H9 (cell line): ENCODE data around the gene PEX16. TPM values are rescaled to one million over a fixed set of nuclear protein-coding genes. Genes with fewer than 3 reads are reported as not detected.
A peak's percentile ranks its signal among the peaks of the same experiment; 100 is the strongest.
"Not testable (repeated sequence)": the region's sequence is repeated elsewhere in the genome, so short reads cannot be mapped to it uniquely, and the experiment has no call there.

Experiments
- DNase-seq: peaks from one replicate; pipeline ENCODE4 v3.0.0-alpha.2; 2017
- H2AFZ ChIP-seq: one replicate; pipeline ENCODE4 v1.6.1; 2013; ENCODE audit warnings: mild to moderate bottlenecking, low read length, control low read depth, moderate library complexity
- H2AK5ac ChIP-seq: 2 replicates; pipeline ENCODE4 v1.6.1; 2013; ENCODE audit warnings: low read length, control low read depth, mixed read lengths; ENCODE audit not compliant: insufficient read length
- H2BK120ac ChIP-seq: one replicate; pipeline ENCODE4 v1.6.1; 2013; ENCODE audit warnings: low read depth, mild to moderate bottlenecking, low read length, control low read depth, inconsistent platforms; ENCODE audit not compliant: poor library complexity, severe bottlenecking
- H2BK12ac ChIP-seq: 2 replicates; pipeline ENCODE4 v1.6.1; 2013; ENCODE audit warnings: low read length, control low read depth, mixed read lengths, low read depth; ENCODE audit not compliant: insufficient read length
- H2BK15ac ChIP-seq: 2 replicates; pipeline ENCODE4 v1.6.1; 2013; ENCODE audit warnings: low read depth, low read length, control low read depth
- H2BK20ac ChIP-seq: one replicate; pipeline ENCODE4 v1.6.1; 2013; ENCODE audit warnings: low read depth, mild to moderate bottlenecking, low read length, control low read depth, inconsistent platforms; ENCODE audit not compliant: poor library complexity, severe bottlenecking
- H2BK5ac ChIP-seq: 2 replicates; pipeline ENCODE4 v1.6.1; 2013; ENCODE audit warnings: low read length, control low read depth, mixed read lengths; ENCODE audit not compliant: insufficient read length
- H3K14ac ChIP-seq: 2 replicates; pipeline ENCODE4 v1.6.1; 2013; ENCODE audit warnings: low read length, control low read depth; ENCODE audit not compliant: insufficient read depth
- H3K18ac ChIP-seq: 2 replicates; pipeline ENCODE4 v1.6.1; 2013; ENCODE audit warnings: low read depth, mild to moderate bottlenecking, mixed read lengths, low read length, control low read depth; ENCODE audit not compliant: insufficient read length
- H3K23ac ChIP-seq: 2 replicates; pipeline ENCODE4 v1.6.1; 2013; ENCODE audit warnings: low read length, control low read depth, mixed read lengths, low read depth; ENCODE audit not compliant: insufficient read length
- H3K23me2 ChIP-seq: 2 replicates; pipeline ENCODE4 v1.6.1; 2013; ENCODE audit warnings: low read depth, mild to moderate bottlenecking, mixed read lengths, low read length, control low read depth; ENCODE audit not compliant: insufficient read length, poor library complexity, severe bottlenecking
- H3K27ac ChIP-seq: 2 replicates; pipeline ENCODE4 v1.5.1; 2013; ENCODE audit warnings: low read length, control low read depth, mixed read lengths, low read depth; ENCODE audit not compliant: insufficient read length
- H3K27me3 ChIP-seq: 2 replicates; pipeline ENCODE4 v1.6.1; 2013; ENCODE audit warnings: low read length, control low read depth, inconsistent platforms; ENCODE audit not compliant: insufficient read depth
- H3K4ac ChIP-seq: 2 replicates; pipeline ENCODE4 v1.6.1; 2013; ENCODE audit warnings: low read depth, mild to moderate bottlenecking, control low read depth, inconsistent platforms, low read length, moderate library complexity
- H3K4me1 ChIP-seq: 2 replicates; pipeline ENCODE4 v1.6.1; 2013; ENCODE audit warnings: low read length, control low read depth, inconsistent platforms; ENCODE audit not compliant: insufficient read depth
- H3K4me2 ChIP-seq: 2 replicates; pipeline ENCODE4 v1.6.1; 2013; ENCODE audit warnings: low read length, control low read depth, mixed read lengths; ENCODE audit not compliant: insufficient read length, insufficient read depth
- H3K56ac ChIP-seq: 2 replicates; pipeline ENCODE4 v1.6.1; 2013; ENCODE audit warnings: low read depth, mild to moderate bottlenecking, mixed read lengths, low read length, control low read depth; ENCODE audit not compliant: insufficient read length
- H3K79me1 ChIP-seq: 2 replicates; pipeline ENCODE4 v1.6.1; 2013; ENCODE audit warnings: low read depth, mild to moderate bottlenecking, moderate library complexity, low read length, control low read depth, inconsistent platforms; ENCODE audit not compliant: insufficient read depth, poor library complexity, severe bottlenecking
- H3K79me2 ChIP-seq: 2 replicates; pipeline ENCODE4 v1.6.1; 2013; ENCODE audit warnings: low read length, control low read depth, inconsistent platforms; ENCODE audit not compliant: insufficient read depth
- H3K9ac ChIP-seq: 2 replicates; pipeline ENCODE4 v1.6.1; 2013; ENCODE audit warnings: low read length, control low read depth, mixed read lengths; ENCODE audit not compliant: insufficient read length; ENCODE audit errors: extremely low read depth
- H3K9me3 ChIP-seq: one replicate; pipeline ENCODE4 v1.6.1; 2013; ENCODE audit warnings: low read depth, low read length, inconsistent platforms; ENCODE audit not compliant: control insufficient read depth
- H3T11ph ChIP-seq: one replicate; pipeline ENCODE4 v1.6.1; 2013; ENCODE audit warnings: mild to moderate bottlenecking, low read length, control low read depth, inconsistent platforms
- H4K20me1 ChIP-seq: one replicate; pipeline ENCODE4 v1.6.1; 2013; ENCODE audit not compliant: control insufficient read depth, insufficient read length, insufficient read depth
- H4K5ac ChIP-seq: 2 replicates; pipeline ENCODE4 v1.6.1; 2013; ENCODE audit warnings: low read depth, mild to moderate bottlenecking, mixed read lengths, low read length, control low read depth; ENCODE audit not compliant: insufficient read length
- H4K8ac ChIP-seq: replicated peaks from 2 replicates; pipeline ENCODE4 v1.6.1; 2013; ENCODE audit warnings: low read length, control low read depth, mixed read lengths, low read depth; ENCODE audit not compliant: insufficient read length
- H4K91ac ChIP-seq: 2 replicates; pipeline ENCODE4 v1.6.1; 2013; ENCODE audit warnings: low read depth, mild to moderate bottlenecking, moderate library complexity, mixed read lengths, low read length, control low read depth; ENCODE audit not compliant: insufficient read length
- H3K27ac Mint-ChIP-seq, 3 experiments: 2 replicates in 2 of 3; 3 replicates in 1 of 3; pipeline ENCODE4 v1.8.0; 2020 to 2021; ENCODE audit warnings: mixed read lengths in 3 of 3, mild to moderate bottlenecking in 1 of 3, moderate library complexity in 1 of 3
- H3K27me3 Mint-ChIP-seq: 2 replicates; pipeline ENCODE4 v1.8.0; 2021; ENCODE audit warnings: low read depth, mild to moderate bottlenecking, moderate library complexity, mixed read lengths
- H3K36me3 Mint-ChIP-seq, 3 experiments: 2 replicates in 2 of 3; 3 replicates in 1 of 3; pipeline ENCODE4 v1.8.0; 2020 to 2021; ENCODE audit warnings: low read depth in 3 of 3, mixed read lengths in 3 of 3; ENCODE audit not compliant: insufficient read depth in 1 of 3
- H3K4me1 Mint-ChIP-seq, 2 experiments: 2 replicates each; pipeline ENCODE4 v1.8.0; 2020; ENCODE audit warnings: mixed read lengths in 2 of 2
- H3K4me3 Mint-ChIP-seq, 2 experiments: 2 replicates in 1 of 2; 3 replicates in 1 of 2; pipeline ENCODE4 v1.8.0; 2020 to 2021; ENCODE audit warnings: mild to moderate bottlenecking in 2 of 2, mixed read lengths in 2 of 2, moderate library complexity in 1 of 2
- H3K9me3 Mint-ChIP-seq, 2 experiments: 2 replicates in 1 of 2; 3 replicates in 1 of 2; pipeline ENCODE4 v1.8.0; 2020; ENCODE audit warnings: mild to moderate bottlenecking in 2 of 2, mixed read lengths in 2 of 2, moderate library complexity in 1 of 2
- CTCF ChIP-seq: fragments of 200-600 bp; sonication (generic); conservative IDR thresholded peaks from 3 replicates; pipeline ENCODE4 v1.8.0; 2021; ENCODE audit warnings: antibody characterized with exemption, mild to moderate bottlenecking
- WGBS: extraction: QIAGEN DNeasy Blood & Tissue Kit; methylation state at CpG from one replicate; pipeline ENCODE4 v1.1.7; 2013; ENCODE audit warnings: missing lambda C conversion rate, low lambda C conversion rate, mixed read lengths; ENCODE audit not compliant: insufficient read length; ENCODE audit errors: extremely low coverage; 5-methylcytosine and 5-hydroxymethylcytosine counted together
- total RNA-seq: library from RNA; stranded (reverse); gene quantifications from 2 replicates; pipeline ENCODE4 v1.2.1, GENCODE V29; 2021

PEX16 gene
- total RNA-seq, 1 experiment from 2014 or later, result 30.8 TPM

GRCh38 chr11:45906096-45906682 lies 11.5 kb downstream of the PEX16 start:
- H3K4me3 Mint-ChIP-seq, result no peak overlapping the region
- no peak overlapping the region for H4K5ac ChIP-seq
- H3K9me3 Mint-ChIP-seq, result no peaks in the 10 kb centered on the region
- H3K18ac ChIP-seq, result no peak overlapping the region
- H4K8ac ChIP-seq, result no peak overlapping the region
- no peaks in the 10 kb centered on the region; the same call in 1 of the 2 replicates for H3K27me3 Mint-ChIP-seq
- no peak overlapping the region; the same call in 1 of the 2 replicates for H3K14ac ChIP-seq
- H3K23me2 ChIP-seq, result no peaks in the 10 kb centered on the region
- TF ChIP-seq CTCF, result no peak
- H3K79me2 ChIP-seq, result no peaks in the 10 kb centered on the region
- H3K23ac ChIP-seq, result no peak overlapping the region
- no peak overlapping the region for H3K56ac ChIP-seq
- H2BK120ac ChIP-seq, result no peak overlapping the region
- H2BK12ac ChIP-seq, result no peak overlapping the region
- H4K91ac ChIP-seq, result no peak overlapping the region
- H3T11ph ChIP-seq, result no peak overlapping the region
- H3K27ac Mint-ChIP-seq, result peak overlapping the region in 2 of 3 experiments; percentile 60 to 86; a peak in 3 of 7 replicates
- no peaks in the 10 kb centered on the region for H3K9me3 ChIP-seq
- peaks cover 10 to 40% (median 24%) of the 10 kb centered on the region in 3 experiments for H3K36me3 Mint-ChIP-seq
- no peak overlapping the region for H2AK5ac ChIP-seq
- H3K9ac ChIP-seq, result no peak overlapping the region
- H2BK5ac ChIP-seq, result no peak overlapping the region
- H3K27me3 ChIP-seq, result no peaks in the 10 kb centered on the region
- H3K4me1 ChIP-seq, result no peaks in the 10 kb centered on the region
- H2BK20ac ChIP-seq, result no peak overlapping the region
- H3K4ac ChIP-seq, result no peak overlapping the region
- DNase-seq, result peak; percentile 43
- H4K20me1 ChIP-seq, result no peaks in the 10 kb centered on the region
- H2AFZ ChIP-seq, result no peak overlapping the region
- no peak overlapping the region for H2BK15ac ChIP-seq
- H3K4me2 ChIP-seq, result no peak overlapping the region
- H3K4me1 Mint-ChIP-seq, result peaks cover 2 to 4% of the 10 kb centered on the region in 2 experiments; a peak in 2 of 4 replicates
- no peak overlapping the region for H3K27ac ChIP-seq
- no CpG with 5 or more reads among the region's 19 CpGs for WGBS
- no peaks in the 10 kb centered on the region for H3K79me1 ChIP-seq

GRCh38 chr11:45905576-45905975 lies 12.1 kb downstream of the PEX16 start:
- not testable (repeated sequence) for H3K9ac ChIP-seq, H3K14ac ChIP-seq, H2BK12ac ChIP-seq, H3K18ac ChIP-seq, H2BK120ac ChIP-seq, H3T11ph ChIP-seq, H4K91ac ChIP-seq, H3K4ac ChIP-seq, H2BK20ac ChIP-seq, H4K5ac ChIP-seq, H3K23ac ChIP-seq, H3K56ac ChIP-seq, H4K8ac ChIP-seq, H3K4me1 Mint-ChIP-seq, H3K4me2 ChIP-seq, DNase-seq, H2AK5ac ChIP-seq, H3K9me3 Mint-ChIP-seq, H3K4me1 ChIP-seq, H3K27ac Mint-ChIP-seq, H3K79me1 ChIP-seq, H3K27me3 Mint-ChIP-seq, H3K27me3 ChIP-seq, H2BK15ac ChIP-seq, H2AFZ ChIP-seq, H3K9me3 ChIP-seq, H2BK5ac ChIP-seq, H3K79me2 ChIP-seq, H3K27ac ChIP-seq, H3K23me2 ChIP-seq, H3K4me3 Mint-ChIP-seq, H4K20me1 ChIP-seq
- peaks cover 10 to 34% (median 21%) of the 10 kb centered on the region in 3 experiments for H3K36me3 Mint-ChIP-seq
- no CpG with 5 or more reads among the region's 6 CpGs for WGBS
